ENCODE results near the gene STAT2.

STAT2 gene

GRCh38 chr12:56304276-56304675 is 55.6 kb downstream of the STAT2 start:
- H3K27me3 ChIP-seq (ENCODE audit: insufficient read depth, low read depth, severe bottlenecking): no peaks in the 10 kb centered on the region
- no peak overlapping the region; the same call in 1 of the 2 replicates for H3K27ac ChIP-seq
- no peak overlapping the region for H3K4me3 ChIP-seq (ENCODE audit: low read depth, low read length)
- H3K36me3 ChIP-seq: peaks cover 43% of the 10 kb centered on the region
- DNase-seq: no peak
- H3K9me3 ChIP-seq (ENCODE audit: severe bottlenecking): no peaks in the 10 kb centered on the region
- TF ChIP-seq, protein P1, sequence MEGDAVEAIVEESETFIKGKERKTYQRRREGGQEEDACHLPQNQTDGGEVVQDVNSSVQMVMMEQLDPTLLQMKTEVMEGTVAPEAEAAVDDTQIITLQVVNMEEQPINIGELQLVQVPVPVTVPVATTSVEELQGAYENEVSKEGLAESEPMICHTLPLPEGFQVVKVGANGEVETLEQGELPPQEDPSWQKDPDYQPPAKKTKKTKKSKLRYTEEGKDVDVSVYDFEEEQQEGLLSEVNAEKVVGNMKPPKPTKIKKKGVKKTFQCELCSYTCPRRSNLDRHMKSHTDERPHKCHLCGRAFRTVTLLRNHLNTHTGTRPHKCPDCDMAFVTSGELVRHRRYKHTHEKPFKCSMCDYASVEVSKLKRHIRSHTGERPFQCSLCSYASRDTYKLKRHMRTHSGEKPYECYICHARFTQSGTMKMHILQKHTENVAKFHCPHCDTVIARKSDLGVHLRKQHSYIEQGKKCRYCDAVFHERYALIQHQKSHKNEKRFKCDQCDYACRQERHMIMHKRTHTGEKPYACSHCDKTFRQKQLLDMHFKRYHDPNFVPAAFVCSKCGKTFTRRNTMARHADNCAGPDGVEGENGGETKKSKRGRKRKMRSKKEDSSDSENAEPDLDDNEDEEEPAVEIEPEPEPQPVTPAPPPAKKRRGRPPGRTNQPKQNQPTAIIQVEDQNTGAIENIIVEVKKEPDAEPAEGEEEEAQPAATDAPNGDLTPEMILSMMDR (IDR thresholded peaks at IDR 0.05; ENCODE audit: low read depth, low read length): no peak

GRCh38 chr12:56300644-56301464 is 59.1 kb downstream of the STAT2 start:
- Histone ChIP-seq H3K27me3 (ENCODE audit: insufficient read depth, low read depth, severe bottlenecking) (no peaks in the 10 kb centered on the region), H3K27ac (peak overlapping the region; percentile 77), H3K36me3 (peaks cover 45% of the 10 kb centered on the region), H3K9me3 (ENCODE audit: severe bottlenecking) (no peaks in the 10 kb centered on the region), H3K4me3 (ENCODE audit: low read depth, low read length) (peak overlapping the region; percentile 71)
- TF ChIP-seq, protein P1 (IDR thresholded peaks at IDR 0.05; ENCODE audit: low read depth, low read length): no peak
- no peak for DNase-seq

DNA sequence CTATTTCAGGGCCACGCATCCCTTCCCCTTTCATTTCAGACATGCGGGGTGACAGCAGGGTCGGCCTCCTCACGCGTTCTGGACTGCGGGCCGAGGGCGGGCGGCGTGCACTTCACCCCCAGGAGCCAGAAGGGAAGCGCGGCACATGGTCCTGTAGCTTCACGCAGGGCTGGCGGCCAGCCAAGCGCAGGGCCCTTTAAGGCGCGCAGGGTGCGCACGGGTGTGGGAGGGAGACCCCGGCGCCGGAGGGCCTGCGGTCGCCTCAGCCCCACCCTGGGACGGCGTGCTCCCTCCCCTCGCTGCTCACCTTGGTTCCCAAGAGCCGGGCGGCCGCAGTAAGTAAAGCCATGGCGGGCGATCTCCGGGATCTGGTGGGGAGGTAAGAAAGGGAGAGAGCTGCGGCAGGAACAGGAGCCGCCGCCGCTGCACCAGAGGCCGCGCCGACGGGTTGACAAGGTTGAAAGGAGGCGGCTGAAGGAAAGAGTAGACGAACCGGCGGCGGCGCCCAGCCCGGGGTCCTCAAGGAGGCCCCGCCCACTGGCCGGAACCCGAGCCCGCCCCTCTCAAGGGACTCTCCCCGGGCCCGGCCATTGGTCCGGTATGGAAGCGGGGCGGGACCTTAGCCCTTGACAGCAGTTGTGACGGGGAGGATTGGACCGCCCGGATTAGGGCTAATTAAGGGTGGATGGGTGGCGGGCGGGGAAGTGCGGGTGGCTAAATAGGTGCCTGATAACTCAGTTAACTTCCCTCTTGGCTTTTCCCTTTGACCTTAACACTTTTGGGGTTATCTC is 59.9 kb downstream of the STAT2 start, which contains the start of gene CS:
TSS of gene CS (minus strand) at position 478 of the 791 bp plus-strand sequence. CDS start at position 349, 129 bp downstream.
- H3K9me3 ChIP-seq (ENCODE audit: severe bottlenecking): no peaks in the 10 kb centered on the region
- DNase-seq: peak; percentile 99
- peak within 1 kb of the TSS; percentile 71 for H3K4me3 ChIP-seq (ENCODE audit: low read depth, low read length)
- H3K36me3 ChIP-seq: peaks cover 47% of the 10 kb centered on the region
- TF ChIP-seq, protein P1 (IDR thresholded peaks at IDR 0.05; ENCODE audit: low read depth, low read length): no peak
- H3K27me3 ChIP-seq (ENCODE audit: insufficient read depth, low read depth, severe bottlenecking): no peaks in the 10 kb centered on the region
- peak within 1 kb of the TSS; percentile 86 for H3K27ac ChIP-seq

- peaks cover 47% of the 10 kb centered on the region for H3K36me3 ChIP-seq
- H3K27ac ChIP-seq: peak overlapping the region; percentile 86
- TF ChIP-seq, protein P1 (IDR thresholded peaks at IDR 0.05; ENCODE audit: low read depth, low read length): no peak
- no peaks in the 10 kb centered on the region for H3K27me3 ChIP-seq (ENCODE audit: insufficient read depth, low read depth, severe bottlenecking)
- no peak for DNase-seq
- H3K9me3 ChIP-seq (ENCODE audit: severe bottlenecking): no peaks in the 10 kb centered on the region
- peak overlapping the region; percentile 71 for H3K4me3 ChIP-seq (ENCODE audit: low read depth, low read length)
These were observed 60.5 kb downstream of the STAT2 start for GRCh38 chr12:56299308-56299852.

GRCh38 chr12:56298828-56299227 is 61.1 kb downstream of the STAT2 start:
- Histone ChIP-seq H3K36me3 (peaks cover 46% of the 10 kb centered on the region), H3K9me3 (ENCODE audit: severe bottlenecking) (no peaks in the 10 kb centered on the region), H3K4me3 (ENCODE audit: low read depth, low read length) (peak overlapping the region; percentile 71), H3K27ac (no peak overlapping the region), H3K27me3 (ENCODE audit: insufficient read depth, low read depth, severe bottlenecking) (no peaks in the 10 kb centered on the region)
- TF ChIP-seq, protein P1 (IDR thresholded peaks at IDR 0.05; ENCODE audit: low read depth, low read length): no peak
- no peak for DNase-seq
